Fibroblast of villous mesenchyme (primary cell): ENCODE data around the gene ZCCHC17. TPM values are rescaled to one million over a fixed set of nuclear protein-coding genes. Genes with fewer than 3 reads are reported as not detected.
A peak's percentile ranks its signal among the peaks of the same experiment; 100 is the strongest.

ENCODE experiments used
- DNase-seq: peaks from one replicate; pipeline ENCODE4 v3.0.0-alpha.2; 2010; ENCODE audit warnings: low read depth
- H3K4me3 ChIP-seq: 2 replicates; pipeline ENCODE4 v1.5.1; 2011; ENCODE audit warnings: low read depth, mild to moderate bottlenecking, low read length
- CTCF ChIP-seq: IDR thresholded peaks from 2 replicates; pipeline ENCODE4 v1.5.1; 2012; ENCODE audit warnings: low read depth, mild to moderate bottlenecking, low read length; ENCODE audit not compliant: insufficient read depth
- total RNA-seq: library from RNA; depleted of rRNA; stranded (reverse); fragments of >200 nt; gene quantifications from 2 replicates; pipeline ENCODE4 v1.2.3, GENCODE V29; 2012

The ZCCHC17 gene
- total RNA-seq, 1 donor: 45.3 TPM

- DNase-seq: no peak
These were observed 113.4 kb downstream of the ZCCHC17 start for GRCh38 chr1:31409946-31410858.

GRCh38 chr1:31410871-31411270 lies 114.0 kb downstream of the ZCCHC17 start:
- no peak for TF ChIP-seq CTCF

More at GRCh38 chr1:31409946-31410858, 113.4 kb downstream of the ZCCHC17 start:
- no peak for TF ChIP-seq CTCF
- H3K4me3 ChIP-seq: no peak overlapping the region

GRCh38 chr1:31412205-31412604 lies 115.4 kb downstream of the ZCCHC17 start:
- no peak for DNase-seq
- TF ChIP-seq CTCF: no peak
- H3K4me3 ChIP-seq: no peak overlapping the region

More at GRCh38 chr1:31410871-31411270, 114.0 kb downstream of the ZCCHC17 start:
- no peak for DNase-seq
- H3K4me3 ChIP-seq: no peak overlapping the region

GRCh38 chr1:31412732-31413404 lies 116.0 kb downstream of the ZCCHC17 start, which contains the start of gene SERINC2:
SERINC2 (plus strand) TSS chr1:31413213; CDS start chr1:31413266, 53 bp downstream.
- TF ChIP-seq CTCF: no peak
- no peak for DNase-seq
- H3K4me3 ChIP-seq: peak within 1 kb of the TSS; percentile 74

GRCh38 chr1:31413405-31414001 lies 116.7 kb downstream of the ZCCHC17 start:
- no peak for TF ChIP-seq CTCF
- DNase-seq: peak; percentile 42
- peak overlapping the region; percentile 74 for H3K4me3 ChIP-seq

Other genes with a start within 250 kb of the ZCCHC17 start
- 67.6 and 81.6 TPM in 2 replicates for gene PUM1, start 231.3 kb upstream of the ZCCHC17 start, total RNA-seq
- not detected in 2 replicates for gene NKAIN1, start 57.1 kb upstream of the ZCCHC17 start, total RNA-seq
- gene SNRNP40, start 244 bp upstream of the ZCCHC17 start, total RNA-seq: 85.7 and 114 TPM in 2 replicates
- 54.8 and 89.9 TPM in 2 replicates for gene FABP3, start 76.0 kb downstream of the ZCCHC17 start, total RNA-seq
- 13.5 and 21.2 TPM in 2 replicates for gene SERINC2, start 116.2 kb downstream of the ZCCHC17 start, total RNA-seq